Hematopoietic multipotent progenitor cell treated with erythropoietin and hydrocortisone succinate and interleukin-3 and kit ligand, for 4 days (in vitro differentiated cells): ENCODE measurements around the gene COG5.
A peak's percentile ranks its signal among the peaks of the same experiment; 100 is the strongest.
"Not testable (repeated sequence)": the region's sequence is repeated elsewhere in the genome, so short reads cannot be mapped to it uniquely, and the experiment has no call there.

ENCODE experiments used
- DNase-seq: peaks from one replicate; pipeline ENCODE4 v3.0.0-alpha.2; 2015

The COG5 gene

GRCh38 chr7:107172276-107173032 is 391.3 kb downstream of the COG5 start:
- DNase-seq, result no peak

GRCh38 chr7:107171496-107171895 is 392.2 kb downstream of the COG5 start:
- DNase-seq, result no peak

- DNase-seq, result peak; percentile 13
Measured at GRCh38 chr7:107170051-107170915, 393.4 kb downstream of the COG5 start.

- peak; percentile 99 for DNase-seq
Measured at GRCh38 chr7:107169120-107170050, 394.3 kb downstream of the COG5 start.

- DNase-seq, result peak; percentile 100
Measured at GRCh38 chr7:107168233-107169119, 395.2 kb downstream of the COG5 start, which contains the start of gene HBP1. HBP1 (plus strand) TSS chr7:107169003; CDS start chr7:107179894, 10,891 bp downstream.

- peak; percentile 85 for DNase-seq
Measured at GRCh38 chr7:107167483-107168232, 396.1 kb downstream of the COG5 start.

GRCh38 chr7:107166736-107167426 is 396.8 kb downstream of the COG5 start:
- no peak for DNase-seq

- DNase-seq, result no peak
Measured at GRCh38 chr7:107165341-107165740, 398.4 kb downstream of the COG5 start.

- DNase-seq, result no peak
Measured at GRCh38 chr7:107164092-107164491, 399.6 kb downstream of the COG5 start.

GRCh38 chr7:107162475-107162874 is 401.2 kb downstream of the COG5 start:
- DNase-seq, result no peak

- no peak for DNase-seq
Measured at GRCh38 chr7:107161415-107161814, 402.3 kb downstream of the COG5 start.

- no peak for DNase-seq
Measured at GRCh38 chr7:107160389-107160788, 403.3 kb downstream of the COG5 start.

- no peak for DNase-seq
Measured at GRCh38 chr7:107158028-107158427, 405.7 kb downstream of the COG5 start.

GRCh38 chr7:107157091-107157490 is 406.6 kb downstream of the COG5 start:
- DNase-seq, result no peak

- not testable (repeated sequence) for DNase-seq
Measured at GRCh38 chr7:107155726-107156125, 408.0 kb downstream of the COG5 start.

- no peak for DNase-seq
Measured at GRCh38 chr7:107154826-107155225, 408.9 kb downstream of the COG5 start.

GRCh38 chr7:107152011-107152410 is 411.7 kb downstream of the COG5 start:
- no peak for DNase-seq
